HepG2 (cell line): ENCODE measurements around the gene VEGFA. TPM values are rescaled to one million over a fixed set of nuclear protein-coding genes. Genes with fewer than 3 reads are reported as not detected.

ENCODE experiments used
- ATAC-seq: fragments of 200-7000 bp; cut with Tn5 transposase; 3 replicates; pipeline ENCODE4 v1.9.1; 2020; ENCODE audit warnings: mild to moderate bottlenecking, moderate library complexity
- BruUV-seq: library from RNA; stranded (reverse); fragments of 400-500 nt; replicated peaks from 2 replicates; lab custom pipeline; 2021; lab: Mats Ljungman, UMichigan
- CTCF ChIA-PET: fragments of 300-600 bp; formaldehyde crosslinking; extraction: SDS; loops from one replicate; lab custom pipeline; 2021; ENCODE audit warnings: low total read pairs, inconsistent platforms, low intra/inter-chr PET ratio; lab: Yijun Ruan, JAX
- POLR2A ChIA-PET: fragments of 350-600 bp; sonication (Branson Sonifier 250); formaldehyde crosslinking; loops from one replicate; lab custom pipeline; 2020; ENCODE audit warnings: antibody characterized with exemption, inconsistent platforms; lab: Yijun Ruan, JAX
- DNase-seq: peaks from one replicate; pipeline ENCODE4 v3.0.0-alpha.2; 2015; ENCODE audit warnings: low spot score
- FAIRE-seq: peaks from 3 replicates; lab custom pipeline; 2011; peaks lifted over from hg19 to GRCh38; lab: Jason Lieb, UNC
- H2AFZ ChIP-seq: one replicate; pipeline ENCODE4 v1.6.1; 2011; ENCODE audit warnings: low read length, inconsistent platforms
- H3K27ac ChIP-seq: fragments of 300-600 bp; 3 replicates; pipeline ENCODE4 v1.8.0; 2011; ENCODE audit warnings: mixed run types, mild to moderate bottlenecking, mixed read lengths, low read length, inconsistent platforms; ENCODE audit not compliant: insufficient read depth; ENCODE audit errors: extremely low read length
- H3K27me3 ChIP-seq, 2 experiments: fragments of 200-600 bp in 1 of 2; 2 replicates in 1 of 2; 3 replicates in 1 of 2; pipeline versions ENCODE4 v1.6.0 to v1.8.0; 2011; ENCODE audit warnings: low read length in 2 of 2, mild to moderate bottlenecking in 2 of 2, moderate library complexity in 2 of 2, inconsistent platforms in 1 of 2; ENCODE audit not compliant: insufficient read depth in 2 of 2, control insufficient read depth in 1 of 2
- H3K36me3 ChIP-seq, 2 experiments: fragments of 200-600 bp in 1 of 2; replicated peaks in 1 of 2; 2 replicates in 1 of 2; 3 replicates in 1 of 2; pipeline versions ENCODE4 v1.5.1 to v1.8.0; 2011; ENCODE audit warnings: low read length in 2 of 2, inconsistent platforms in 1 of 2; ENCODE audit not compliant: insufficient read depth in 2 of 2, control insufficient read depth in 1 of 2
- H3K4me1 ChIP-seq: 2 replicates; pipeline ENCODE4 v1.5.1; 2012; ENCODE audit warnings: low read length, inconsistent platforms; ENCODE audit not compliant: insufficient read depth
- H3K4me2 ChIP-seq: 2 replicates; pipeline ENCODE4 v1.6.0; 2011; ENCODE audit warnings: low read depth, low read length, inconsistent platforms
- H3K4me3 ChIP-seq, 3 experiments: fragments of 200-600 bp in 1 of 3; sonication (generic), shearing (Covaris generic) in 1 of 3; replicated peaks in 1 of 3; 2 replicates each; pipeline ENCODE4 v1.5.1; 2011 to 2016; ENCODE audit warnings: low read length in 3 of 3, inconsistent platforms in 2 of 3, low read depth in 2 of 3, mild to moderate bottlenecking in 2 of 3, control low read depth in 1 of 3, mixed read lengths in 1 of 3; ENCODE audit not compliant: insufficient read depth in 1 of 3
- H3K79me2 ChIP-seq: one replicate; pipeline ENCODE4 v1.6.1; 2011; ENCODE audit warnings: low read length, inconsistent platforms; ENCODE audit not compliant: insufficient read depth
- H3K9ac ChIP-seq: 2 replicates; pipeline ENCODE4 v1.6.0; 2011; ENCODE audit warnings: mild to moderate bottlenecking, low read depth, low read length, inconsistent platforms; ENCODE audit not compliant: insufficient read depth
- H3K9me3 ChIP-seq: 2 replicates; pipeline ENCODE4 v1.5.1; 2012; ENCODE audit warnings: mild to moderate bottlenecking, low read length
- H4K20me1 ChIP-seq: 2 replicates; pipeline ENCODE4 v1.6.0; 2011; ENCODE audit warnings: inconsistent platforms, mild to moderate bottlenecking, low read length, moderate library complexity; ENCODE audit not compliant: insufficient read depth
- AHR ChIP-seq: IDR thresholded peaks from 2 replicates; pipeline ENCODE4 v1.6.1; 2018; ENCODE audit warnings: missing genetic modification reagents, missing compliant biosample characterization
- ELF1 ChIP-seq: sonication (generic); formaldehyde crosslinking; IDR thresholded peaks from 2 replicates; pipeline ENCODE4 v1.4.0; 2020; ENCODE audit warnings: missing genetic modification reagents
- FOXJ3 ChIP-seq: sonication (generic); formaldehyde crosslinking; IDR thresholded peaks from 2 replicates; pipeline ENCODE4 v1.4.0; 2020; ENCODE audit warnings: missing genetic modification reagents, mild to moderate bottlenecking, borderline replicate concordance
- GLMP ChIP-seq: sonication (generic); formaldehyde crosslinking; IDR thresholded peaks from 2 replicates; pipeline ENCODE4 v1.9.0; 2021; ENCODE audit warnings: missing genetic modification reagents, mild to moderate bottlenecking, borderline replicate concordance
- IKZF1 ChIP-seq: fragments of 450-650 bp; IDR thresholded peaks from 2 replicates; pipeline ENCODE4 v1.7.1; 2016
- MXD4 ChIP-seq: IDR thresholded peaks from 2 replicates; pipeline ENCODE4 v1.6.1; 2016; ENCODE audit warnings: mild to moderate bottlenecking, missing biosample characterization, missing genetic modification reagents
- MYC ChIP-seq: sonication (generic); formaldehyde crosslinking; IDR thresholded peaks from 2 replicates; pipeline ENCODE4 v1.9.0; 2021; ENCODE audit warnings: missing genetic modification reagents, borderline replicate concordance
- SMYD3 ChIP-seq: sonication (generic); formaldehyde crosslinking; IDR thresholded peaks from 2 replicates; pipeline ENCODE4 v1.8.1; 2023; ENCODE audit warnings: mild to moderate bottlenecking, missing genetic modification reagents
- TFAP4 ChIP-seq: sonication (generic); IDR thresholded peaks from 2 replicates; pipeline ENCODE4 v1.6.1; 2016; ENCODE audit warnings: low read depth, borderline replicate concordance
- ZNF12 ChIP-seq: sonication (generic); formaldehyde crosslinking; IDR thresholded peaks from 2 replicates; pipeline ENCODE4 v1.5.0; 2020; ENCODE audit warnings: missing genetic modification reagents
- ZNF138 ChIP-seq: sonication (generic); formaldehyde crosslinking; IDR thresholded peaks from 2 replicates; pipeline ENCODE4 v1.5.0; 2020; ENCODE audit warnings: mild to moderate bottlenecking, low read depth, missing genetic modification reagents
- ZNF790 ChIP-seq: sonication (generic); formaldehyde crosslinking; IDR thresholded peaks from 2 replicates; pipeline ENCODE4 v1.8.0; 2022; ENCODE audit warnings: missing genetic modification reagents, mild to moderate bottlenecking, borderline replicate concordance
- WGBS: methylation state at CpG from one replicate; pipeline ENCODE4 v1.1.6; 2017; ENCODE audit warnings: low lambda C conversion rate; 5-methylcytosine and 5-hydroxymethylcytosine counted together
- in situ Hi-C: cut with HindIII; loops from 2 replicates; pipeline ENCODE4 v1.10.0; 2017; ENCODE audit warnings: low pct_unique_long_range_greater_than_20kb; ENCODE audit not compliant: extremely low pct_ligation_motif_present
- intact Hi-C: fragments of 100-400 bp; cut with micrococcal nuclease; formaldehyde crosslinking; loops from one replicate; pipeline ENCODE4 v1.10.0; 2022; ENCODE audit not compliant: unreplicated experiment
- polyA plus RNA-seq, 8 experiments: library from polyadenylated mRNA; depleted of rRNA in 3 of 8; stranded (reverse) in 7 of 8; unstranded in 1 of 8; fragments of >200 nt; fragmentation: Illumina TruSeq in 4 of 8; extraction: Trizol in 4 of 8; gene quantifications; 2 replicates each; pipeline versions ENCODE4 v1.2.1 to v1.2.3, GENCODE V29; 2011 to 2016; ENCODE audit warnings: low read depth in 4 of 8, missing spikeins in 1 of 8, mixed read lengths in 1 of 8; ENCODE audit not compliant: insufficient read depth in 1 of 8
- total RNA-seq, 5 experiments: library from RNA; depleted of rRNA; stranded (reverse); fragments of >200 nt; fragmentation: Illumina TruSeq; extraction: Trizol; gene quantifications; 2 replicates each; pipeline ENCODE4 v1.2.3, GENCODE V29; 2016; ENCODE audit warnings: low read depth in 1 of 5
- TF ChIP-seq, protein P1 (sequence below): fragments of 450-650 bp; IDR thresholded peaks from 2 replicates; pipeline ENCODE4 v1.6.1; 2016

Gene VEGFA
- total and polyA plus RNA-seq, 2 of the 13 experiments (the other 11 are each of a cell fraction or from before 2014, with no cell fraction given): 68.1 to 629 TPM

- intact Hi-C loops: loop anchor here (10.0 kb wide), 1 partner anchor 1873 kb away; no protein-coding TSS in a partner anchor
- no peak for DNase-seq
- Histone ChIP-seq H2AFZ (no peak overlapping the region), H3K4me1 (peaks cover 78% of the 10 kb centered on the region), H4K20me1 (no peaks in the 10 kb centered on the region), H3K27me3 (peaks cover 11 to 41% of the 10 kb centered on the region in 2 experiments; a peak in 4 of 5 replicates), H3K4me3 (no peak overlapping the region), H3K79me2 (no peaks in the 10 kb centered on the region), H3K27ac (no peak overlapping the region), H3K4me2 (no peak overlapping the region; the same call in 1 of the 2 replicates), H3K9ac (no peak overlapping the region), H3K36me3 (no peaks in the 10 kb centered on the region), H3K9me3 (no peaks in the 10 kb centered on the region)
- FAIRE-seq: no peak
- POLR2A ChIA-PET: interaction anchor here (1.8 kb wide), 1 partner anchor 8 kb away, joined by 11 read pairs; the partner anchor contains the start of gene VEGFA
- 22% methylated on average over 9 of the region's 9 CpGs for WGBS
- TF ChIP-seq MXD4 (CRISPR knock-in tag) (no peak), MYC (CRISPR knock-in tag) (0 out of 2 replicates have a peak, but pooled peaks have one; percentile 27)
- in situ Hi-C loops: no loop called here
- BruUV-seq: no TSS peak
- peak; percentile 6; the same call in 1 of the 3 replicates for ATAC-seq
- CTCF ChIA-PET: no interaction called here
Observed at GRCh38 chr6:43761666-43762409, 8.2 kb upstream of the VEGFA start.

- Histone ChIP-seq H3K27me3 (peaks cover 11 to 41% of the 10 kb centered on the region in 2 experiments; a peak in 4 of 5 replicates), H2AFZ (no peak overlapping the region), H4K20me1 (no peaks in the 10 kb centered on the region), H3K4me2 (no peak overlapping the region), H3K9ac (no peak overlapping the region), H3K79me2 (no peaks in the 10 kb centered on the region), H3K4me3 (no peak overlapping the region), H3K36me3 (no peaks in the 10 kb centered on the region), H3K4me1 (peaks cover 84% of the 10 kb centered on the region), H3K9me3 (no peaks in the 10 kb centered on the region), H3K27ac (no peak overlapping the region)
- TF ChIP-seq GLMP (no peak), AHR (CRISPR knock-in tag) (no peak), IKZF1 (no peak), ELF1 (no peak), ZNF790 (CRISPR knock-in tag) (no peak), ZNF138 (CRISPR knock-in tag) (no peak), TFAP4 (no peak), SMYD3 (CRISPR knock-in tag) (no peak), ZNF12 (no peak), FOXJ3 (CRISPR knock-in tag) (no peak)
- TF ChIP-seq, protein P1, sequence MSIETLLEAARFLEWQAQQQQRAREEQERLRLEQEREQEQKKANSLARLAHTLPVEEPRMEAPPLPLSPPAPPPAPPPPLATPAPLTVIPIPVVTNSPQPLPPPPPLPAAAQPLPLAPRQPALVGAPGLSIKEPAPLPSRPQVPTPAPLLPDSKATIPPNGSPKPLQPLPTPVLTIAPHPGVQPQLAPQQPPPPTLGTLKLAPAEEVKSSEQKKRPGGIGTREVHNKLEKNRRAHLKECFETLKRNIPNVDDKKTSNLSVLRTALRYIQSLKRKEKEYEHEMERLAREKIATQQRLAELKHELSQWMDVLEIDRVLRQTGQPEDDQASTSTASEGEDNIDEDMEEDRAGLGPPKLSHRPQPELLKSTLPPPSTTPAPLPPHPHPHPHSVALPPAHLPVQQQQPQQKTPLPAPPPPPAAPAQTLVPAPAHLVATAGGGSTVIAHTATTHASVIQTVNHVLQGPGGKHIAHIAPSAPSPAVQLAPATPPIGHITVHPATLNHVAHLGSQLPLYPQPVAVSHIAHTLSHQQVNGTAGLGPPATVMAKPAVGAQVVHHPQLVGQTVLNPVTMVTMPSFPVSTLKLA: no peak
- DNase-seq: no peak
- in situ Hi-C loops (no loop called here), intact Hi-C loops (loop anchor here (10.0 kb wide), 1 partner anchor 1872 kb away; no protein-coding TSS in a partner anchor)
- no TSS peak for BruUV-seq
- ChIA-PET POLR2A (interaction anchor here (1.8 kb wide), 1 partner anchor 8 kb away, joined by 11 read pairs; the partner anchor contains the start of gene VEGFA), CTCF (no interaction called here)
- ATAC-seq: no peak
- FAIRE-seq: no peak
- 26% methylated on average over 5 of the region's 5 CpGs for WGBS
Observed at GRCh38 chr6:43762410-43762768, 7.6 kb upstream of the VEGFA start.
